Smooth muscle cell of the brain vasculature (primary cell): ENCODE measurements around the gene TAF1B.

ENCODE experiments used
- DNase-seq: peaks from one replicate; pipeline ENCODE4 v3.0.0-alpha.2; 2012; ENCODE audit warnings: low read depth, low spot score

TAF1B gene

DNA sequence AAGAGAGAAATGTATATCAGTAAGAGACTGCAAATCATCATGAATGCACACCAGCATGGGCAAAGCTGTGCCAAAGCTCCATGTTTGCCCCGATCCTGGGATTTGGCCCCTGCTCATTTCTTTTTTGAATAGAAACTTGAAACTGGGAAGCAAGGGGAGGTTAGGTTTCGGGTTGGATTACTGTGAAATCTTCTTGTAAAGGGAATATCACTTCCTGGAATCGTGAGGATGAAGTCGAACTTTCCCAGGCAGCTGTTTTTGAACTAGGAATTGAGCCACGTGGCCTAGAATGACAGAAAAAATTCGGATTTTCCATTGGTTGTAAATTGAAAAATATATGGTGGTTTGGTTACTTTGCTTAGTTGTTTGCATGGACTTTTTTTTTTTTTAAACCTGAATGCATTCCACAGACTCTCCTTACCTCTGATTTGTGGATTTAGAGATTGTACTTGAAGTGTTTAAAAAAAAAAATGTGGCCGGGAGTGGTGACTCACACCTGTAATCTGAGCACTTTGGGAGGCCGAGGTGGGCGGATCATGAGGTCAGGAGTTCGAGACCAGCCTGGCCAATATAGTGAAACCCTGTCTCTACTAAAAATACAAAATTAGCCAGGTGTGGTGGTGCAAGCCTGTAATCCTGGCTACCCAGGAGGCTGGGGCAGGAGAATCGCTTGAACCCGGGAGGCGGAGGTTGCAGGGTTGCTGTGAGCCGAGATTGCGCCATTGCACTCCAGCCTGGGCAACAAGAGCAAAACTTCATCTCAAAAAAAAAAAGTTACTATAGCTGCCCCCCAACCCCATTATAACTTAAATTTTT is 140.3 kb downstream of the TAF1B start:
- no peak for DNase-seq
